Activated naive CD4-positive, alpha-beta T cell treated with anti-CD3 and anti-CD28 coated beads for 36 hours (primary cell): Measurements from ENCODE around the gene ZNF730. TPM values are rescaled to one million over a fixed set of nuclear protein-coding genes. Genes with fewer than 3 reads are reported as not detected.
A peak's percentile ranks its signal among the peaks of the same experiment; 100 is the strongest.
"Not testable (repeated sequence)": the region's sequence is repeated elsewhere in the genome, so short reads cannot be mapped to it uniquely, and the experiment has no call there.

ENCODE experiments used
- CTCF ChIA-PET: fragments of 350-600 bp; sonication (Branson Sonifier 250); formaldehyde crosslinking; loops from one replicate; lab custom pipeline; 2021; ENCODE audit warnings: antibody characterized with exemption; lab: Charles Lee
- DNase-seq: peaks from one replicate; pipeline ENCODE4 v3.0.0-alpha.2; 2020
- H3K27ac Mint-ChIP-seq: one replicate; pipeline ENCODE4 v1.8.0; 2021; ENCODE audit warnings: mild to moderate bottlenecking, mixed read lengths
- H3K27me3 Mint-ChIP-seq: one replicate; pipeline ENCODE4 v1.8.0; 2021; ENCODE audit warnings: low read depth, mixed read lengths
- H3K36me3 Mint-ChIP-seq: one replicate; pipeline ENCODE4 v1.8.0; 2021; ENCODE audit warnings: low read depth, mixed read lengths
- H3K4me1 Mint-ChIP-seq: one replicate; pipeline ENCODE4 v1.8.0; 2021; ENCODE audit warnings: low read depth, mixed read lengths
- H3K4me3 Mint-ChIP-seq: one replicate; pipeline ENCODE4 v1.8.0; 2021; ENCODE audit warnings: mild to moderate bottlenecking, moderate library complexity, mixed read lengths
- H3K9me3 Mint-ChIP-seq: one replicate; pipeline ENCODE4 v1.8.0; 2021; ENCODE audit warnings: mixed read lengths
- intact Hi-C: fragments of 100-400 bp; cut with micrococcal nuclease; formaldehyde crosslinking; loops from one replicate; pipeline ENCODE4 v1.15.1; 2023
- total RNA-seq, 2 experiments: library from RNA; stranded (reverse); gene quantifications; one replicate each; pipeline ENCODE4 v1.2.3, GENCODE V29; 2021

The ZNF730 gene
- under 1 TPM; 0.52 to 0.81 TPM for total RNA-seq

GRCh38 chr19:23116802-23117571 is at the start of gene ZNF730:
TSS of gene ZNF730 (plus strand) at chr19:23117025. CDS start at chr19:23117174, 149 bp downstream.
- H3K27ac Mint-ChIP-seq, result no peak within 1 kb of the TSS
- peak; percentile 64 for DNase-seq
- H3K36me3 Mint-ChIP-seq, result peaks cover 2% of the 10 kb centered on the region
- peaks cover 28% of the 10 kb centered on the region for H3K27me3 Mint-ChIP-seq
- H3K9me3 Mint-ChIP-seq, result peaks cover 6% of the 10 kb centered on the region
- CTCF ChIA-PET, result interaction anchor here (0.6 kb wide), 1 partner anchor 188 kb away, joined by 4 read pairs; no protein-coding TSS in a partner anchor
- H3K4me1 Mint-ChIP-seq, result peaks cover 5% of the 10 kb centered on the region
- H3K4me3 Mint-ChIP-seq, result peak within 1 kb of the TSS; percentile 73
- intact Hi-C loops, result loop anchor here (5.0 to 10.0 kb wide), 2 partner anchors 138 to 155 kb away; partner anchors contain the start of gene ZNF724

- Mint-ChIP-seq H3K4me3 (no peak overlapping the region), H3K4me1 (no peaks in the 10 kb centered on the region), H3K36me3 (peaks cover 7% of the 10 kb centered on the region), H3K27me3 (peaks cover 40% of the 10 kb centered on the region), H3K27ac (no peak overlapping the region), H3K9me3 (peaks cover 24% of the 10 kb centered on the region)
- CTCF ChIA-PET, result interaction anchor here (0.6 kb wide), 1 partner anchor 40 kb away, joined by 3 read pairs; no protein-coding TSS in a partner anchor
- intact Hi-C loops, result no loop called here
- peak; percentile 36 for DNase-seq
These were observed 46.3 kb upstream of the ZNF730 start for GRCh38 chr19:23070353-23071146.

- Mint-ChIP-seq H3K4me3 (no peak overlapping the region), H3K4me1 (no peaks in the 10 kb centered on the region), H3K27me3 (peaks cover 43% of the 10 kb centered on the region), H3K27ac (no peak overlapping the region), H3K36me3 (peaks cover 7% of the 10 kb centered on the region), H3K9me3 (peaks cover 24% of the 10 kb centered on the region)
- DNase-seq, result peak; percentile 13
- intact Hi-C loops, result no loop called here
- CTCF ChIA-PET, result no interaction called here
These were observed 45.7 kb upstream of the ZNF730 start for GRCh38 chr19:23071147-23071511.

- intact Hi-C loops, result no loop called here
- CTCF ChIA-PET, result no interaction called here
- Mint-ChIP-seq H3K27me3 (peaks cover 40% of the 10 kb centered on the region), H3K27ac (no peak overlapping the region), H3K4me3 (peak overlapping the region; percentile 24), H3K4me1 (peaks cover 2% of the 10 kb centered on the region), H3K36me3 (peaks cover 4% of the 10 kb centered on the region), H3K9me3 (peaks cover 15% of the 10 kb centered on the region)
- DNase-seq, result no peak
These were observed 41.6 kb upstream of the ZNF730 start for GRCh38 chr19:23075031-23075733.

- intact Hi-C loops, H3K36me3 Mint-ChIP-seq, H3K27ac Mint-ChIP-seq, H3K4me1 Mint-ChIP-seq, CTCF ChIA-PET, DNase-seq, H3K4me3 Mint-ChIP-seq: not testable (repeated sequence)
- Mint-ChIP-seq H3K9me3 (peaks cover 14% of the 10 kb centered on the region), H3K27me3 (peaks cover 23% of the 10 kb centered on the region)
These were observed 39.0 kb upstream of the ZNF730 start for GRCh38 chr19:23077776-23078175.

- Mint-ChIP-seq H3K27me3 (no peaks in the 10 kb centered on the region), H3K4me1 (no peaks in the 10 kb centered on the region), H3K36me3 (peaks cover 7% of the 10 kb centered on the region), H3K4me3 (no peak overlapping the region), H3K27ac (no peak overlapping the region), H3K9me3 (peaks cover 43% of the 10 kb centered on the region)
- CTCF ChIA-PET, result no interaction called here
- DNase-seq, result no peak
- intact Hi-C loops, result no loop called here
These were observed 23.0 kb upstream of the ZNF730 start for GRCh38 chr19:23093832-23094231.

- intact Hi-C loops, result no loop called here
- DNase-seq, result no peak
- Mint-ChIP-seq H3K4me3 (no peak overlapping the region), H3K27ac (no peak overlapping the region), H3K9me3 (peaks cover 33% of the 10 kb centered on the region), H3K27me3 (no peaks in the 10 kb centered on the region), H3K4me1 (no peaks in the 10 kb centered on the region), H3K36me3 (peaks cover 7% of the 10 kb centered on the region)
- CTCF ChIA-PET, result no interaction called here
These were observed 21.4 kb upstream of the ZNF730 start for GRCh38 chr19:23095418-23095817.

- DNase-seq, result no peak
- Mint-ChIP-seq H3K9me3 (peaks cover 31% of the 10 kb centered on the region), H3K4me3 (no peak overlapping the region), H3K27ac (no peak overlapping the region), H3K36me3 (no peaks in the 10 kb centered on the region), H3K4me1 (no peaks in the 10 kb centered on the region), H3K27me3 (no peaks in the 10 kb centered on the region)
- intact Hi-C loops, result no loop called here
- CTCF ChIA-PET, result no interaction called here
These were observed 18.5 kb upstream of the ZNF730 start for GRCh38 chr19:23098286-23098685.

- H3K36me3 Mint-ChIP-seq, result no peaks in the 10 kb centered on the region
- no peaks in the 10 kb centered on the region for H3K27me3 Mint-ChIP-seq
- no peaks in the 10 kb centered on the region for H3K4me1 Mint-ChIP-seq
- intact Hi-C loops, result no loop called here
- peaks cover 29% of the 10 kb centered on the region for H3K9me3 Mint-ChIP-seq
- H3K27ac Mint-ChIP-seq, result no peak overlapping the region
- CTCF ChIA-PET, result no interaction called here
- no peak overlapping the region for H3K4me3 Mint-ChIP-seq
- no peak for DNase-seq
These were observed 17.8 kb upstream of the ZNF730 start for GRCh38 chr19:23098988-23099387.

GRCh38 chr19:23099966-23100365 is 16.9 kb upstream of the ZNF730 start:
- DNase-seq, result no peak
- Mint-ChIP-seq H3K27me3 (no peaks in the 10 kb centered on the region), H3K4me1 (no peaks in the 10 kb centered on the region), H3K36me3 (no peaks in the 10 kb centered on the region), H3K27ac (no peak overlapping the region), H3K9me3 (peaks cover 25% of the 10 kb centered on the region), H3K4me3 (no peak overlapping the region)
- CTCF ChIA-PET, result no interaction called here
- intact Hi-C loops, result no loop called here

GRCh38 chr19:23101241-23101640 is 15.6 kb upstream of the ZNF730 start:
- Mint-ChIP-seq H3K4me3 (no peak overlapping the region), H3K36me3 (no peaks in the 10 kb centered on the region), H3K27me3 (no peaks in the 10 kb centered on the region), H3K9me3 (peaks cover 20% of the 10 kb centered on the region), H3K4me1 (no peaks in the 10 kb centered on the region), H3K27ac (no peak overlapping the region)
- intact Hi-C loops, result no loop called here
- CTCF ChIA-PET, result no interaction called here
- no peak for DNase-seq

GRCh38 chr19:23118400-23118799 is 1.6 kb downstream of the ZNF730 start:
- Mint-ChIP-seq H3K27ac (no peak overlapping the region), H3K4me1 (peaks cover 5% of the 10 kb centered on the region), H3K9me3 (peaks cover 6% of the 10 kb centered on the region), H3K4me3 (no peak overlapping the region), H3K27me3 (peaks cover 28% of the 10 kb centered on the region), H3K36me3 (peaks cover 2% of the 10 kb centered on the region)
- CTCF ChIA-PET, result no interaction called here
- DNase-seq, result no peak
- intact Hi-C loops, result loop anchor here (5.0 to 10.0 kb wide), 2 partner anchors 136 to 154 kb away; partner anchors contain the start of gene ZNF724
